ENCODE results near the gene ROBO1.
"Not testable (repeated sequence)": the region's sequence is repeated elsewhere in the genome, so short reads cannot be mapped to it uniquely, and the experiment has no call there.

ROBO1 gene

DNA sequence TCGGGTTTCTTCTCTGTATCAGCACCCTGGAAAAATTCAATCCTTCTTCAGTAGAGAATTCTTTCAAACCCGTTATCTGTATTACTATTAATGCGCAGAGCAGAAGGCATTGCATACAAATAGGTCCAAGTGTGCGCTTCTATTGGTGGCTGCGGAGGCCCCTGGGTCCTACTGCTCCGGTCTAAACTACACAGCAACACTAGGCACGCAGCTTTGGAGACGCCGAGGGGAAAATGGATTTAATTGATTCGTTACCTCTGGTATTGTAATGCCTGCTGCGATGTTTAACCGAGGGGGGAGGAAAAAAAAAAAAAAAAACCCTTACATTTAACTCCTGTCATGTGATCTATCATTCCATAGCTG is at the start of gene ROBO1:
ROBO1 (minus strand) TSS at position 94 of the 363 bp plus-strand sequence.
- no peak for DNase-seq

DNA sequence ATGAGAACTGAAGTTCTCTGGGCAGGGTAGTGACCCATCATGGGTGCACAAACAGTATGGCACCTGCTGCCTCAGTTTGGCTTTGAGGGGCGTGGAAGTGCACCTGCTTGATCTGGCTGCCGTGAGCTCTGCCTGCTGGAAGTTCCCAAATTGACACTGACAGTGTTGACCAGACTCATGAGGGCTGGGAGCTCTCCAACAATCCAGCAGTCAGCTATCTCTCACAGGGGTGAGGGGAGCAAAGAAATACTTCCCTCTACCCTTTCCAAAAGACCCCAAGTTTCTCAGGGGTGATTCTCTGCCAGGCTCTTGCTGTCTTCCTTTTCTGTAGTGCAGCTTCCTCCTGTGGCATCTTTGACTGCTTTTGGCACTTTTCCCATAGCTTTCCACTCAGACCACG is 49.4 kb upstream of the ROBO1 start:
- DNase-seq: no peak

DNA sequence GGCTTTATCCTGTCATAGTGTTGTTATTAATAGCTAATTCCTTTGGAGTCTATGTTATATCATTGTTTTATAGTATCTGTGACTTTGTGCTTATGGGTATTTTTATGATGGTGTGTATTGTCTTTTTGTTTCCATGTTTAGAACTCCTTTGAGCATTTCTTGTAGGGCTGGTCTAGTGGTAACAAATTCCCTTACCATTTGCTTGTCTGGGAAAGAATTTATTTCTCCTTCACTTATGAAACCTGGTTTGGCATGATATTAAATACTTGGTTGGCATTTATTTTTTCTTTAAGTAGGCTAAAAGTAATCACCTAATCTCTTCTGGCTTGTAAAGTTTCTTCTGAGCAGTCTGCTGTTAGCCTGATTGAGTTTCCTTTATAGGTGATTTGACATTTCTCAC is 47.7 kb upstream of the ROBO1 start:
- no peak for DNase-seq

DNA sequence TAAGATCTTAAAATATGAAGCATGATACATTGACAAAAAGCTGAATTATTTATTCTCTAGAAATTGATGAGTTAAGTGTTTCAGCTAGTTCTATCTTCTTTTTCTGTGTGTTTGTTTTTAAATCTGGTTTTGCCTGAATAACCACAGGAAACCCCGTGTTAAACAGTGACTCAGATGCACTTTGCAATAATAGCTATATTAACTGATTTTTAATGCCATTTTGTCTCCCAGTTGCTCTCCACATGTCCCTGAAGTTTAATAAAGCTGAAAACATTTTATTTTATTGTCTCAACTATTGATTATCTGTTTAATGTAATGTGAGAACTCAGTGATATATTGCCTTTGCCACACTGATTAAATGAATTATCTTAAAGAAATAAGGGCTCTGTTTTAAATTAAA is 42.8 kb upstream of the ROBO1 start:
- DNase-seq: no peak

DNA sequence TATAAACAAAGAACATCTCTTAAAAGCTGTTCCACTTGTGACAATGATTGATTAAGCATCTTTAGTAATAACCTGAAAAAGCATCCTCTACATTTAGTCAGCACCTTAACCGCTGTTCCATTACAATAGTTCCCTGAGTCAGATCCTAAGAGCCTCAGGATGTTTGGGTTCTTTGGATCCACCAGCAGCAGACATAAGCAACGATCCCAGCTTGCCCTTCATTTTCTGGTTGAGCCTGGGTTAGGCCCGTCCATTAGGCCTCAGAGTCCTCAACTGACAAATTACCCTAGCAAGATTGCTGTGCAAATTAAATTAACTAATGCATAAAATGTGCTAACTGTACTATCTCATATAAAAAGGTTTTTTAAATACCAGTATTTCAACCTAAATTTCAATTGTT is 42.3 kb upstream of the ROBO1 start:
- DNase-seq: no peak

DNA sequence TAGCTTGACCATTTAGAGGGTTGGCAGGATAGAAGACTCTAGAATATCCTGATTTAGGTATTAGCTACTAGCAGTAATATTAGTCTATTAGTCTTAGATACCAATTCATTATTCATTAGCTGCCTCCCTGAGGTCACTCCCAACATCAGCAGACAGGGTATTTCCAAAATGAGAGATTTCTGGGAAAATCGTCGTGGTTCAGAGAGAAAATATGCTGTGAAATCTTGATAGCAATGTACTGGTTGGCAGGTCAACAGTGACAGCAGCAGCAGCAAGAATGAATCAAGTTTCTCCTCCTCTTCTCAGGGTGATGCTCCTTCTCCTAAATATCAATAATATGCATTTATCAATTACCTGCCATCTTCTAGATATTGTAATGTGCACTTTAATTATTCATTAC is 41.3 kb upstream of the ROBO1 start:
- no peak for DNase-seq

DNA sequence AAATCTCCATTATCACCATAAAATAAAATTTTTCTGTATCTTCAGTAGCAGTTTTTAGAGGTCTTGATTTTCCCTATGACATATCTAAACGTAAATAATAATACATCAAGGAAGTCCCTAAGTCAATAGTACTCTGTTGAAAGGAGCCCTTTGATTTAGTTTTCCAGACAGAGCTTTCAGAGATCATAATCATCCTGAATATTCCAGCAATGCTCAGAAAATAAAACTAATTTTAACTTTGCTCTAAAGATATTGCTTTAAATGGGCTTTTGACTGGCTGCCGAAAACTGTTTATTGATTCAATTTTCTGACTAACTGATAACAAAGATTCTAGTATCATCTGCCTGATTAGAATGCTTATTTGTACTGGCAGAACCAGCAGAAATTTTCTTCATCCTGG is 40.7 kb upstream of the ROBO1 start:
- no peak for DNase-seq

DNA sequence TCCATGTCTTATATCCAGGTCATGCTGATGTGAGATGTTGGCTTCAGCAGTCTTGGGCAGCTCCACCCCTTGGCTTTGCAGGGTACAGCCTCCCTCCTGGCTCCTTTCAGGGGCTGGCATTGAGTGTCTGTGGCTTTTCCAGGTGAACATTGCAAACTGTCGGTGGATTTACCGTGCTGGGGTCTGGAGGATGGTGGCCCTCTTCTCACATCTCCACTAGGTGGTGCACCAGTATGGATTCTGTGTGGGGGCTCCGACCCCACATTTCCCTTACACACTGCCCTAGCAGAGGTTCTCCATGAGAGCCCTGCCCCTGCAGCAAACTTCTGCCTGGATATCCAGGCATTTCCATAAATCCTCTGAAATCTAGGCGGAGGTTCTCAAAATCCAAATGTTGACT is 22.4 kb upstream of the ROBO1 start:
- DNase-seq: not testable (repeated sequence)

DNA sequence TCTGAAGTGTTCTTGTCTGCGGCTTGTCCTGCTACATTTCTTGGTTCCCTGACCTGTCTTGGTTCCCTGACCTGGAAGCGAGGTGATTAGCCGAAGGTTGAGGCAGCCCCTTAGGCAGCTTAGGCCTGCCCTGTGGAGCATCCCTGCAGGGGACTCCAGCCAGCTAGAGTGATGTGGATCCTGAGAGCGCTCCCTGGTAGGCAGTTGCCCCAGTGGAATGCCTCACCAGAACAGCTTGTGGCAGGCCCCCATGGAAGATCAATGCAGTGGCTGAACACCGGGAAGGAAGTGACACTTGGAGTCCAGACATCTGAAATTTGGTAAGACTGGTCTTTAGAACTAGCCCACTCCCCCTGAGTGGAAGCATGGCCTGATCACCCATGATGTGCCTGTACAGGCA is 5.5 kb upstream of the ROBO1 start:
- no peak for DNase-seq

DNA sequence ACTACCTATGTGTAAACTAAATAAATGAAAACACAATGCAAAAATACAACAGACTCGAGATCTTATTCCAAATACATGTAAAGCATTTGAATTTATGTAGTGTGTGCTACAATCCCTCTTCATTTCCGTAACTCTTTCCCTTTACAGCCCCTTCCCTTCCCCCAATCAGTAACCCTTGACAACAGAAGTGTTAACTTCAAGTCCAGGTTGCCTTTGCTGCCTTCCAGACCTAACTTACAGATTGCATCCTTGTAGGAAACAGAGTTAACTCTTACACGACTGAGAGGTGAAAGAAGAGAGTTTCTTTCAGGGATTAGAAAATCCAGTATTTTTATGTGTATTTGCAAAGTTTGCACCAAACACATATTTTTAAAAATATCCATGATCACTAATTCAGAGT is 1.4 kb upstream of the ROBO1 start:
- DNase-seq: no peak

DNA sequence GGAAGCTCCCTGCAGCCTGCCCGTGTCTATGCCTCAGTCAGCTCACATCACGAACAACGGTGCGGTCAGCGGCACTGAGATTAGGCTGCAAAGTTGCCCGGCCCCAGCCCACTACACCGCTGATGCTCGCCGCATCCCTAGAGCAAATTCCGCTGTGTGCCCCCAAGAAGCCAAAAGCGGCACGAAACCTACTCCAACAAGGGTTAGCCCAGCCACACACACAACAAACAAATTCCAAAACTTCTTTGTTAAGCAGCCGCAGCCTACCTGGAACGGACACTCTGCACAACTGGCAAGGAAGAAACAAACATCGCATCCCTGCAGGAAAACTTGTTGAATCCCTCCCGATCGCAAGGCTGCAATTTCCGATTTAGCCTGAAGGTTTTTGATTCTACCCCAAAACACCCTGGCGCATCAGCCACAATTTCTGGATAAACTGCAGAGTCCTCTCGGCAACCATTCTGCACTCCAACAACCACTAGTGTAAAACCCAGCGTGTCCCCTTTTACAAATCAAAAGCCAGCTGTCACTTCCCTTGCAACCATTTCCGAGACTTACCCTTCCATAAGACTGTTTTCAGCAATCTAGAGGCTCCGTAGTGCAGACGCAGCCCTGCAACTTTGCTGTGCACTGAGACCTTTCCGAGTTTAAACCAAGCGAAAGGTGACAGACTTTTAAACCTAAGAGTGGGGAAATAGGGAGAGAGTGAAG is 449 bp downstream of the ROBO1 start:
- DNase-seq: no peak

DNA sequence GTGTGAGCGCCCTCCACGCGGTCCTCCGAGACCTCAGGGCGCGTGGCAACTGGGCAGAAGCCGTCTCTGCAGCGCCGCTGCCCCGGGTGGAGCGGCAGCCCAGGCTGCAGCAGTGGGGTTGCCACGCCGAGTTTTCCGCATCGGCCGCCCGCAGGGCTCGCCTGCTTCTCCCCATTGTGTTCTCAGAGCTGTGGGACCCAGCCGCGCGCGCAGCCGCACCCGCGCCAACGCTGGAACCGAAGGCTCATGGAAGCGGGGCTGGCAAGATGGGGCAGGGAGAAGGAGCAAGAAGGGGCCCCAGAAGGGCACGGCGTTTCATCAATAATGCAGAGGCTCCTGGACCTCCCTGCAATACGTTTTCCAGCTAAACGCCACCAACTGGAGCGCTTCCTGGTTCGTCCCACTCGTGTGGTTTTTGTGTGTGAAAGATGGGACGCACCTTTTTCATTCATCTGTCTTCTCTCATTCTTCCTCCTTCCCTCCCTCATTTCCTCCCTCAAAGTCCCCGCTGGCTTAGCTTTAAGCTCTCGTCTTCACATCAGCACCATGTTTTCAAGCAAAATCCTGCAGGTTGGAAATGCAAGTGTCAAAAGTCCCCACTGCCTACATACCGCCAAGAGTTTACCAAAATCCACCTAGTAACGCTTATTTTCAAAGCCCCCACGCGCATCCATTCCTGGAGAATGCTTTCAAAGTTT is 1.2 kb downstream of the ROBO1 start:
- DNase-seq: no peak

DNA sequence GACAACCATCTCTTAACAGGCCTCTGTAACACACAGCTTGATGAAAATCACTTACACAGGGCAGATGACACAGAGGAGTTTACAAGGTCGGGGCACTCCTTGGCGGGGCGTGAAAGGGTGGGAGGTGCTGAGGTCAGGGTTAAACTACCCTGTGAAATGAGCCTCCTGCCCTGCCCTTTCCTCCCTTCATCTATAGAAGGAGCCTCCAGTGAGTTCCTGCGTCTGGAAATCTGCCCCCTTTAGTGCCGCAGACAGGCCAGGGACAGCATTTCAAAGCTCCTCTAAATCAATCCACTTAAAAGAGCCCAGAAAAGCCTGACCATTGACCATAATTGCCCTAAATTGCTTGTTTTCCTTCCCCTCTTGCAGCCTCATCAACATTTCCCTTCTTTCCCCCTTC is 1.9 kb downstream of the ROBO1 start:
- no peak for DNase-seq

DNA sequence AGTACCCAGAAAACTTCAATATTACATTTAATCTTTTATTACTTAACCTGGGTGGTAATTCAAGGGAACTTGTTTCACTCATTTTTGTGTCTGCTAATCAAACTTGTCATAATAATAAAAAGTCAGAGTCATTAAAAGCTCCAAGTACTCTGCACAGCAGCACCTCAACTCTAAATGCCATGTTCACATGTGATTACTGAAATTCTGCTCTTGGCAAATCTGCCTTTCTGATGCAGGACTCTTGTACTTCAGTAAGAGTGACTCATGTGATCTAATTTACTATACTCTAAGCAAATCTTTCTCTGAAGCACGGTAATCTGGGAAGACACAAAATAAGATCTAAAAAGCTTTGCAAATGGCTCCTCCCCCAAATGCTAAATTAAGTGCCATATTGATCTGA is 6.4 kb downstream of the ROBO1 start:
- DNase-seq: no peak

DNA sequence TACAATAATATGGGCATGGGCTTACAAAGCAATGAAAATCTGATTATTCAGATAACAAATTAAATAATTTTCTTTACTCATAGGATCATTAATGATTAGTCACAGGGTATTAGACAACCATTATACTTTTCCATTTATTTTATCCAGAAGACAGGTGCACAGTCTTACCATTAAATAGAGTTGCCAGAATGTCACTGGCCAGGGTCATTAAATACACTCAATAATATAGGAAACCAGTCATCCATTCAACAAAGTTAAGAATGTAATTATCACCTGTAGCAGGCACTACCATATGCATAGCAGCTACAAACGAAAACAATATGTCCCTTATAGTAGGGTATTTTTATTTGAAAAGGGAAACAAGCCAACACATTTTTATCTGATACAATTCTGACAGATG is 16.1 kb downstream of the ROBO1 start:
- DNase-seq: no peak

DNA sequence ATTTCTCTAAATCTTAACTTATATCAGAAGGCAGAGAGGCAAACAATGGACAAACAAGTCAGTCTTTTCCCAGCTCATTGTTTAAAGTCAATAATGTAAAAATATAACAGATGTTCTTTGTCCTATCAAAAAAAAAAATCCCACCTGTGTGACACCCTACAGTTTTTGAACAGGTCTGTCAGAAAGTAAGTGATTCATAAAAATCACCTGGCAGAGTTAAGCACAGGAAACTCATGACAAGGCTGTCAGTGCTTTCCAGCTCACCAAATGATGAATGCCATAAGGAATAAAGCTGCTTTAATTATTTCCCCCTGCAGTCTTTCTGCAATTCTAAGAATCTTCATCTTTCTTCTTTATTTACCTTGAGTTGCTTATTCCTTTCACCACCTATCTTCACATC is 30.3 kb downstream of the ROBO1 start:
- DNase-seq: no peak

DNA sequence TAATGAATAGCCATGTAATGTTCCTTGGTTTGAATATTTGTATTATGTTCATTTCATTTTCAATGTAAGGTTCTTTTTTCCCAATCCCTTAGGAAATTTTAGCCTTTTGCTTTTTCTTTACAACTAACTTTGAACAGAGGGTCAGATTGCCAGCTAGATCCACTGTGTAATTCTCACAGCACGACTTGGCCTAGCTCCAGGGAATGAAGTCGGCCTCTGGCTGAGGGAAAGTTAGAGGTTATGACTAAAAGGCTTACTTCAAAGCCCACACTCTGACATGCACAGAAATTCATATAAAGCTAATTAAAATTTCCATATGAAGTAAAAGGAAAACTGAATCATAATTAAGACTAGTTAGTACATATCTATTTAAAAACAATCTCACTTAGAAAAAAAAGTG is 38.7 kb downstream of the ROBO1 start:
- no peak for DNase-seq

DNA sequence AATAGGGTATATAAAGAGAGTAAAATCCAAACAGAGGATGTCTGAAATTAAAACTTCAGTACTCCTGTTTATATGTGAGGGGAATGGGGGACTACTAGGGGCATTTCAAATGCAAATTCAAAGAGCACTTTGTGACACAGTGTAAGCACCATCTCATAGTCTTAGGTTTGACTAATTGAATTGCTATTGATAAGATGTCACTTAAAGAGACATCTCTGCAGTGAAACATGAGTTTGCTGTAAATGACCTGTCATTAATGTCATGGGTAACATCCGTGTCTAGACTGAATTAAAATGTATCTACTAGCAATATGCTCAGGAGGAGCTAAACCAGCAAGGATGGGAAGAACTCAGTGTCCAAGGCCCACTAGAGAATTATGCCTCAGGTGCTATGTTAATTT is 41.0 kb downstream of the ROBO1 start:
- DNase-seq: no peak

DNA sequence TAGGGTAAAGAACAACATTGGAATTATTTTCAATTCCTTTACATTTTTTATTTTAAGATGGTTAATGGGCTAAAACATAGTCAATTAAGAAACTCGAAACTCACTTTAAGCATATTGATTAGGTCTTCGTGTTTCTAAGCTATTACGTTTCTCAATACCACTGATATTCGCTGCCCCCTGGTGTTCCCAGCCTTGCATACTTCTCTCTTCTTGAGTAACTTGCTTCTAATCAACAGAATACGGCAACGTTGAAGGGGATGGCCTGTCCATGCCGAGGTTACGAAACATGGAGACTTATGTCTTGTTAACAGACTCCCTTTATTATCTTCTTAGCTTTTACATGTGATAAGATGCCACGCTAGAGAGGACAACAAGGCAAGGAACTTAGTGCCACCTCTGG is 43.6 kb downstream of the ROBO1 start:
- DNase-seq: no peak

DNA sequence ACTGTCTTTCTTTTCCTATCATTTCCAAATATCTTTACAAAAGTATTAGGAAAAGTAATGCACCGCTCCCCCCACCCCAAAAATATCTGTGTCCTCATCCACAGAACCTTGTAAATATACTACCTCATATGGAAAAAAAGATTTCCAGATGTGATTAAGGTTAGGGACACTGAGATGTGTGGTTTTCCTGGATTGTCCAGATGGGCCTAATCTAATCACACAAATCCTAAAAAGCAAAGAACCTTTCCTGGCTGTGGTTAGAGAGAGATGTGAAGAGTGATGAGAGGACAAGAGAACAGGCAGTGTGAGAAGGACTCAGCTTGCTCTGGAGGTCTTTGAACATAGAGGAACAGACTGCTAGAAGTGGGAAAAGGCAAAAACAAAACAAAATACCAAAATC is 77.7 kb downstream of the ROBO1 start:
- DNase-seq: no peak

DNA sequence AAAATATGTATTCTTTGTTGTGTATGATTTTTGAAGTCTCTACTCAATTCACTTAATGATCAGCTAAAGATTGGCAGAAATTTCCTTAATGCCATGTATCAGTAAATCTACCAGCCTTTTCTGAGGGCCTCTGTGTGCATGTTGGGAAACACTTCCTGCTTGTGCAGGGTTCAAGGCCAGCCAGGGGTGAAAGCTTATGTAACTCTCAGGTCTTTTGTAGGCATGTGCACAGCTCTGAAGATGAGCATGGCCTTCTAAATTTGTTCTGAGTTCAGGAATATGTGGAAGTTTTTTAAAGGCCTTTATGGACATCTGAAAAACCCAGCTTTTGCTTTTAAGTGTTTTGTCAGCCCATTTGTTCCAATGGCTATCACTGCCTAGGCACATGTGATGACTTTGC is 82.7 kb downstream of the ROBO1 start:
- no peak for DNase-seq

DNA sequence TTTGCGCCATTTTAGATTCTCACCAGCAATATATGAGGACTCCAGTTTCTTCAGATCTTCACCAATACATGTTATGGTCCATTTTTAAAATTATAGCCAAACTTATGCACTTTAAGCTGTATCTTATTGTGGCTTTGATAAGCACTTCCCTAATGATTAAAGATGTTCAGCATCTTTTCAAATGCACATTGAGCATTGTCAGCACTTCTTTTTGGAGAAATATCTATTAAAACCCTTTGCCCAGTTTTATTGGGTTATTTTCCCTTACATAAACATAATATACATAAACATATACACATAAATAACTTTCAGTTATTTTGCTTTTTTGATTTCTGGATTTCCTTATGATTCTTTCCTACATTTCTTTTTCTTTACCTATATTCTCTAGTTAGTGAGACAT is 83.8 kb downstream of the ROBO1 start:
- no peak for DNase-seq

DNA sequence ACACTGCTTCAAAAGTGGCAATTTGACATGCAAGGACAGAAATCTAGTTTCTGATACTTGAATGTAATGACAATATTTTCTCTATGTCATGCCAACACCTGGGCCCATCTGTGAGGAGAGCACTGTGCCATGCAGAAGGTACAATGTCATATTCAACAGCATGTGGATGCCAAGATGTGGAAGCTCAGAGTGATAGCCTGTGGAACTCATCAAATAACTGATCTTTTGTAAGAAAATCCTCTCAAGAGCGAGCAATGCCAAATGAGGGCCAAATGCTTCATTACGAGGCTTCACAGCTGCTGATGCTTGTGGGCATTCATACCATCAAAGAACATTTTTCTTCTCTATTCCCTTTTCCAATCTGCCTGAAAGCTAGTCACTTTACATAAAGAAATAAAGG is 95.1 kb downstream of the ROBO1 start:
- DNase-seq: no peak

DNA sequence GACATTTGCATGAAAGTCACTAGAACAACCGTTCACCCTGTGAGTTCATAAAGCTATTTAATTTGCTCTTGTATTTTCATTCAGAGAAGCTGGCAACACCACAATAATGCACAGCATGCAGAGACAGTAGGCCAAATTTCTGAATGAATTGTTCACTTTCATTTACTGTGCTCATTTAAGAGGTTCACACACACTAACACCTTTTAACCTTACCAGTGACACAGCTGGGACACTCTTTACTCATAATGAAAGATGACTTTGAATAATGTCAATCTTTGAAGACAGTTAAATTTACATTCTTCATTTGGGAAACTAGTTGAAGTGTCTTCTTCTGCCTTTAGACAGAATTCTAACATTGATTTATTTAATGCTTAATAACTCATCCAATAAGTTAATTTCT is 95.7 kb downstream of the ROBO1 start:
- DNase-seq: no peak

DNA sequence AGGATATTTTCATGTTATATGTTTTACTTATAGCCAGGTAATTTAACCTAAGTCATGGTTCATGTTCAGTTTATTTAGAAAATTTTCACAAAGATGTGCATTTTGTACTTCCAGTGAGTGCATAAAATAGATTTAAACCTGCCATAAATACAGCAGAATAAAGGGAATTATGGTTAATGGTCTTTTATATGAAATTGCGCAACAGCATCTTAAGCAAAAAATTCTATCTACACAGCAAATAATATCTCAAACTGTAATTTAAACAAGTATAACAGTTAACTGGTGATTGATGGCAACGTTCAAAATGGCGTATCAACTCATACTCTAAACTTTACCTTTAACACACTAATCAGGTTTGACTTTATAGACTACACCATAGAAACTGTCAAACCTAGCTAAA is 97.6 kb downstream of the ROBO1 start:
- no peak for DNase-seq

All from AML-193 (cell line).